HCEC 1CT (cell line): ENCODE measurements around the gene GUCY2F.

ENCODE experiments used
- DNase-seq: peaks from one replicate; pipeline ENCODE4 v3.0.0-alpha.2; 2017

The GUCY2F gene

DNA sequence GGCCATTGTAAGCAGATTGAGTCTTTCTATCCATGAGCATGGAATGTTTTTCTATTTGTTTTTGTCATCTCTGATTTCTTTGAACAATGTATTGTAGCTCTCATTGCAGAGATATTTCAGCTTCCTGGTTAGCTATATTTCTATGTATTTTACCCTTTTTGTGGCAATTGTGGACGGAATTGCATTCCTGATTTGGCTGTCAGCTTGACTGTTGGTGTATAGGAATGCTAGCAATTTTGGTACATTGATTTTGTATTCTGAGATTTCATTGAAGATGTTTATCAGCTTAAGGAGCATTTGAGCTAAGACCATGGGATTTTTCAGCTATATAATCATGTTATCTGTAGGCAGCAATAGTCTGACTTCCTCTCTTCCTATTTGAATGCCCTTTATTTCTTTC lies 154.6 kb downstream of the GUCY2F start:
- DNase-seq, result no peak
